Liver (tissue), 9 donors: ENCODE measurements around the gene TMC1. TPM values are rescaled to one million over a fixed set of nuclear protein-coding genes. Genes with fewer than 3 reads are reported as not detected.

Source experiments
- DNase-seq: peaks from one replicate; pipeline ENCODE4 v3.0.0-alpha.2; 2017; ENCODE audit warnings: low spot score
- H3K27ac ChIP-seq, 2 donors: one replicate each; pipeline ENCODE4 v1.7.0; 2013; ENCODE audit warnings: inconsistent platforms in 2 of 2, low read length in 2 of 2, control low read depth in 1 of 2, low read depth in 1 of 2, mild to moderate bottlenecking in 1 of 2
- H3K27me3 ChIP-seq, 4 donors: one replicate each; pipeline versions ENCODE4 v1.6.1 to v1.7.0; 2013; ENCODE audit warnings: low read length in 3 of 4, inconsistent platforms in 1 of 4, mild to moderate bottlenecking in 1 of 4, moderate library complexity in 1 of 4; ENCODE audit not compliant: control insufficient read depth in 4 of 4, insufficient read depth in 4 of 4
- H3K36me3 ChIP-seq, 4 donors: one replicate each; pipeline versions ENCODE4 v1.6.1 to v1.7.0; 2013; ENCODE audit warnings: low read length in 3 of 4, mild to moderate bottlenecking in 3 of 4, low read depth in 1 of 4, moderate library complexity in 1 of 4; ENCODE audit not compliant: control insufficient read depth in 4 of 4, insufficient read depth in 3 of 4
- H3K4me1 ChIP-seq, 4 donors: one replicate each; pipeline versions ENCODE4 v1.6.1 to v1.7.0; 2013; ENCODE audit warnings: low read length in 3 of 4, mild to moderate bottlenecking in 3 of 4, moderate library complexity in 1 of 4; ENCODE audit not compliant: control insufficient read depth in 4 of 4, insufficient read depth in 4 of 4
- H3K4me3 ChIP-seq, 3 donors: one replicate each; pipeline versions ENCODE4 v1.6.1 to v1.7.0; 2013; ENCODE audit warnings: low read length in 3 of 3, control low read depth in 1 of 3, low read depth in 1 of 3, mild to moderate bottlenecking in 1 of 3
- H3K9ac ChIP-seq, 2 donors: one replicate each; pipeline ENCODE4 v1.7.0; 2013; ENCODE audit warnings: low read length in 2 of 2, mild to moderate bottlenecking in 2 of 2, moderate library complexity in 2 of 2, control low read depth in 1 of 2, low read depth in 1 of 2
- H3K9me3 ChIP-seq, 4 donors: one replicate each; pipeline versions ENCODE4 v1.6.1 to v1.7.0; 2013; ENCODE audit warnings: low read length in 3 of 4; ENCODE audit not compliant: control insufficient read depth in 4 of 4
- EGR1 ChIP-seq, 2 donors: IDR thresholded peaks; 2 replicates each; pipeline ENCODE4 v1.6.1; 2016 to 2018; ENCODE audit warnings: antibody characterized with exemption in 2 of 2, low read depth in 2 of 2
- FOXA2 ChIP-seq: IDR thresholded peaks from 2 replicates; pipeline ENCODE4 v1.6.1; 2016; ENCODE audit warnings: antibody characterized with exemption
- HNF4A ChIP-seq, 2 donors: conservative IDR thresholded peaks; 2 replicates each; pipeline ENCODE4 v1.6.1; 2016; ENCODE audit warnings: antibody characterized with exemption in 2 of 2, mild to moderate bottlenecking in 2 of 2
- HNF4G ChIP-seq: IDR thresholded peaks from 2 replicates; pipeline ENCODE4 v1.6.1; 2016; ENCODE audit warnings: antibody characterized with exemption
- JUND ChIP-seq, 2 donors: IDR thresholded peaks; 2 replicates each; pipeline ENCODE4 v1.6.1; 2016; ENCODE audit warnings: antibody characterized with exemption in 2 of 2
- NR2F2 ChIP-seq: IDR thresholded peaks from 2 replicates; pipeline ENCODE4 v1.6.1; 2016; ENCODE audit warnings: antibody characterized with exemption
- TAF1 ChIP-seq: conservative IDR thresholded peaks from 2 replicates; pipeline ENCODE4 v1.6.1; 2016; ENCODE audit warnings: antibody characterized with exemption, mild to moderate bottlenecking
- YY1 ChIP-seq: IDR thresholded peaks from 2 replicates; pipeline ENCODE4 v1.6.1; 2016; ENCODE audit warnings: antibody characterized with exemption, mild to moderate bottlenecking
- WGBS: extraction: QIAGEN DNeasy Blood & Tissue Kit; methylation state at CpG from one replicate; pipeline ENCODE4 v1.1.7; 2013; 5-methylcytosine and 5-hydroxymethylcytosine counted together
- polyA plus RNA-seq, 2 donors: library from polyadenylated mRNA; stranded (reverse) in 1 of 2; unstranded in 1 of 2; fragments of 200-250 nt in 1 of 2; fragments of >200 nt in 1 of 2; fragmentation: Nextera tagmentation in 1 of 2; extraction: Ambion mirVana in 1 of 2; gene quantifications; one replicate each; pipeline versions ENCODE4 v1.2.1 to v1.2.3, GENCODE V29; 2013 to 2015
- total RNA-seq, 2 donors: library from RNA; depleted of rRNA; stranded (reverse); fragments of >200 nt; gene quantifications; one replicate each; pipeline ENCODE4 v1.2.3, GENCODE V29; 2014
- TF ChIP-seq, protein P1 (sequence below): IDR thresholded peaks from 2 replicates; pipeline ENCODE4 v1.6.1; 2016; ENCODE audit warnings: antibody characterized with exemption, mild to moderate bottlenecking
- TF ChIP-seq, protein P2 (sequence below): IDR thresholded peaks from 2 replicates; pipeline ENCODE4 v1.6.1; 2016; ENCODE audit warnings: antibody characterized with exemption
- TF ChIP-seq, protein P3 (sequence below): IDR thresholded peaks from 2 replicates; pipeline ENCODE4 v1.6.1; 2016; ENCODE audit warnings: antibody characterized with exemption
- donor health status: healthy.
- donor health status: healthy.
- donor health status: healthy.
- donor health status: healthy.
- donor health status: healthy.

TMC1 gene
- total and polyA plus RNA-seq, 4 donors, result 0.09 TPM; not detected in 3

DNA sequence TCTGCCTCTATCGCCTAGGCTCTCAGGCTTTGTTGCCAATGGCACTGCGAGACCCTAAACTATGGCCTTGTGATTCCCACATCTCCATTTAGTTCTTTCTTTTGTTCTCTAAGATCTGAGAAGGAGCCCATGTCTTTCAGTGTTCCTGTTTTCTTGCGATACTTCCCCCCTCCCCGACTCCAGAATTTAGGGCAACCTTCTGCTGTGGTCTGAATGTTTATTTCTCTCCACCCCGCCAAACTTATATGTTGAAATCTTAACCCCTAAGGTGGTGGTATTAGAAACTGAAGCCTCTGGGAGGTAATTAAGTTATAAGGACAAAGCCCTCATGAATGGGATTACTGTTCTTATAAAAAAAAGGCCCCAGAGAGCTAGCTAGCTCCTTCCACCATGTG is 6.4 kb downstream of the TMC1 start:
- Histone ChIP-seq H3K9ac (no peak overlapping the region), H3K27me3 (no peaks in the 10 kb centered on the region), H3K36me3 (no peaks in the 10 kb centered on the region), H3K27ac (no peak overlapping the region), H3K4me3 (no peak overlapping the region), H3K4me1 (peaks cover 0 to 5% (median 0%) of the 10 kb centered on the region in 4 donors), H3K9me3 (no peaks in the 10 kb centered on the region)
- TF ChIP-seq, protein P1, sequence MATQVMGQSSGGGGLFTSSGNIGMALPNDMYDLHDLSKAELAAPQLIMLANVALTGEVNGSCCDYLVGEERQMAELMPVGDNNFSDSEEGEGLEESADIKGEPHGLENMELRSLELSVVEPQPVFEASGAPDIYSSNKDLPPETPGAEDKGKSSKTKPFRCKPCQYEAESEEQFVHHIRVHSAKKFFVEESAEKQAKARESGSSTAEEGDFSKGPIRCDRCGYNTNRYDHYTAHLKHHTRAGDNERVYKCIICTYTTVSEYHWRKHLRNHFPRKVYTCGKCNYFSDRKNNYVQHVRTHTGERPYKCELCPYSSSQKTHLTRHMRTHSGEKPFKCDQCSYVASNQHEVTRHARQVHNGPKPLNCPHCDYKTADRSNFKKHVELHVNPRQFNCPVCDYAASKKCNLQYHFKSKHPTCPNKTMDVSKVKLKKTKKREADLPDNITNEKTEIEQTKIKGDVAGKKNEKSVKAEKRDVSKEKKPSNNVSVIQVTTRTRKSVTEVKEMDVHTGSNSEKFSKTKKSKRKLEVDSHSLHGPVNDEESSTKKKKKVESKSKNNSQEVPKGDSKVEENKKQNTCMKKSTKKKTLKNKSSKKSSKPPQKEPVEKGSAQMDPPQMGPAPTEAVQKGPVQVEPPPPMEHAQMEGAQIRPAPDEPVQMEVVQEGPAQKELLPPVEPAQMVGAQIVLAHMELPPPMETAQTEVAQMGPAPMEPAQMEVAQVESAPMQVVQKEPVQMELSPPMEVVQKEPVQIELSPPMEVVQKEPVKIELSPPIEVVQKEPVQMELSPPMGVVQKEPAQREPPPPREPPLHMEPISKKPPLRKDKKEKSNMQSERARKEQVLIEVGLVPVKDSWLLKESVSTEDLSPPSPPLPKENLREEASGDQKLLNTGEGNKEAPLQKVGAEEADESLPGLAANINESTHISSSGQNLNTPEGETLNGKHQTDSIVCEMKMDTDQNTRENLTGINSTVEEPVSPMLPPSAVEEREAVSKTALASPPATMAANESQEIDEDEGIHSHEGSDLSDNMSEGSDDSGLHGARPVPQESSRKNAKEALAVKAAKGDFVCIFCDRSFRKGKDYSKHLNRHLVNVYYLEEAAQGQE, result no peak
- TF ChIP-seq, protein P2, sequence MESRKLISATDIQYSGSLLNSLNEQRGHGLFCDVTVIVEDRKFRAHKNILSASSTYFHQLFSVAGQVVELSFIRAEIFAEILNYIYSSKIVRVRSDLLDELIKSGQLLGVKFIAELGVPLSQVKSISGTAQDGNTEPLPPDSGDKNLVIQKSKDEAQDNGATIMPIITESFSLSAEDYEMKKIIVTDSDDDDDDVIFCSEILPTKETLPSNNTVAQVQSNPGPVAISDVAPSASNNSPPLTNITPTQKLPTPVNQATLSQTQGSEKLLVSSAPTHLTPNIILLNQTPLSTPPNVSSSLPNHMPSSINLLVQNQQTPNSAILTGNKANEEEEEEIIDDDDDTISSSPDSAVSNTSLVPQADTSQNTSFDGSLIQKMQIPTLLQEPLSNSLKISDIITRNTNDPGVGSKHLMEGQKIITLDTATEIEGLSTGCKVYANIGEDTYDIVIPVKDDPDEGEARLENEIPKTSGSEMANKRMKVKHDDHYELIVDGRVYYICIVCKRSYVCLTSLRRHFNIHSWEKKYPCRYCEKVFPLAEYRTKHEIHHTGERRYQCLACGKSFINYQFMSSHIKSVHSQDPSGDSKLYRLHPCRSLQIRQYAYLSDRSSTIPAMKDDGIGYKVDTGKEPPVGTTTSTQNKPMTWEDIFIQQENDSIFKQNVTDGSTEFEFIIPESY, result no peak
- TF ChIP-seq NR2F2 (no peak), HNF4G (no peak), FOXA2 (no peak)
- WGBS, result 61% methylated on average over 5 of the region's 5 CpGs
- no peak for DNase-seq

DNA sequence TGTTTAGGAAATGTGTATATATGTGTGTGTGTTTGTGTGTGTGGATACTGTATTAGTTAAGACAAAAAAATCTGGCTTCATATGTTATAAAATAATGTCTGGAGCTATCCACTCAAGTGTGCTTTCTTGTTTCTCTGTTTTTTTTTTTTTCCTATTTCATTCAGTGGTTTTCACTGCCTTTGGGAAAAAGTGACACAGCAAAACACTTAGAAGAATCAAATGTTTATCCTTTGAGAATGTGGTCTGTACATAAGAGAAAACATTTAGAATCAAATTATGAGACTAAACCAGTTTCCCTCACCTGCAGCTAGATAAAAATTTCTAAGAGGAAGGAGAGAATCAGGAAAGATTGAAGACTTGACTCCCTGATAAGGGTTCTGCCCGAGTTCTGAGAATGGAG is 8.1 kb downstream of the TMC1 start:
- H3K9me3 ChIP-seq, result no peaks in the 10 kb centered on the region
- no peaks in the 10 kb centered on the region for H3K27me3 ChIP-seq
- WGBS, result 81% methylated on average over 1 of the region's 1 CpG
- TF ChIP-seq YY1 (no peak), HNF4A (conservative IDR thresholded peaks at IDR 0.05) (no peak), JUND (IDR thresholded peaks at IDR 0.05) (no peak), TAF1 (no peak), EGR1 (IDR thresholded peaks at IDR 0.05; ENCODE audit: low read depth in 2 of 2) (no peak)
- TF ChIP-seq, protein P3, sequence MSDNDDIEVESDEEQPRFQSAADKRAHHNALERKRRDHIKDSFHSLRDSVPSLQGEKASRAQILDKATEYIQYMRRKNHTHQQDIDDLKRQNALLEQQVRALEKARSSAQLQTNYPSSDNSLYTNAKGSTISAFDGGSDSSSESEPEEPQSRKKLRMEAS, result no peak
- TF ChIP-seq, protein P1, result no peak
- no peak for DNase-seq
- peaks cover 0 to 5% (median 0%) of the 10 kb centered on the region in 4 donors for H3K4me1 ChIP-seq
- H3K4me3 ChIP-seq, result no peak overlapping the region
- no peak overlapping the region for H3K9ac ChIP-seq
- no peak overlapping the region for H3K27ac ChIP-seq
- H3K36me3 ChIP-seq, result no peaks in the 10 kb centered on the region
